G401.6 (cell line): ENCODE measurements around the gene STAMBP.
"Not testable (repeated sequence)": the region's sequence is repeated elsewhere in the genome, so short reads cannot be mapped to it uniquely, and the experiment has no call there.

Source experiments
- FAIRE-seq: peaks from 2 replicates; lab custom pipeline; 2012; peaks lifted over from hg19 to GRCh38; lab: Jason Lieb, UNC

The STAMBP gene

GRCh38 chr2:73828818-73829570 is at the start of gene STAMBP:
STAMBP (plus strand) TSS chr2:73828961; CDS start chr2:73830857, 1,896 bp downstream.
- peak; percentile 97 for FAIRE-seq

GRCh38 chr2:73779467-73780236 is 49.1 kb upstream of the STAMBP start, which contains the start of gene DUSP11:
DUSP11 (minus strand) TSS chr2:73780103; CDS start chr2:73779974, 129 bp downstream.
- peak; percentile 93 for FAIRE-seq

GRCh38 chr2:73780237-73780582 is 48.6 kb upstream of the STAMBP start:
- FAIRE-seq = no peak

GRCh38 chr2:73783402-73783801 is 45.4 kb upstream of the STAMBP start:
- peak; percentile 94 for FAIRE-seq

- FAIRE-seq = not testable (repeated sequence)
Observed at GRCh38 chr2:73783883-73784282, 44.9 kb upstream of the STAMBP start, which contains the start of gene C2orf78. C2orf78 (plus strand) TSS chr2:73784183; CDS start chr2:73784310, 127 bp downstream.

- FAIRE-seq = no peak
Observed at GRCh38 chr2:73811878-73812277, 16.9 kb upstream of the STAMBP start.

- FAIRE-seq = no peak
Observed at GRCh38 chr2:73812635-73813034, 16.1 kb upstream of the STAMBP start.

GRCh38 chr2:73818296-73818695 is 10.5 kb upstream of the STAMBP start:
- FAIRE-seq = no peak

GRCh38 chr2:73821227-73821626 is 7.5 kb upstream of the STAMBP start:
- no peak for FAIRE-seq

GRCh38 chr2:73821669-73822068 is 7.1 kb upstream of the STAMBP start:
- FAIRE-seq = no peak

- no peak for FAIRE-seq
Observed at GRCh38 chr2:73822276-73822675, 6.5 kb upstream of the STAMBP start.

- no peak for FAIRE-seq
Observed at GRCh38 chr2:73822991-73823390, 5.8 kb upstream of the STAMBP start.

- no peak for FAIRE-seq
Observed at GRCh38 chr2:73823416-73823815, 5.3 kb upstream of the STAMBP start.

- peak; percentile 96 for FAIRE-seq
Observed at GRCh38 chr2:73823916-73824523, 4.7 kb upstream of the STAMBP start.

- no peak for FAIRE-seq
Observed at GRCh38 chr2:73825408-73825807, 3.4 kb upstream of the STAMBP start.

GRCh38 chr2:73827018-73827417 is 1.7 kb upstream of the STAMBP start:
- FAIRE-seq = peak; percentile 87

- FAIRE-seq = no peak
Observed at GRCh38 chr2:73827660-73828388, 937 bp upstream of the STAMBP start.

GRCh38 chr2:73828389-73828817 is 358 bp upstream of the STAMBP start:
- no peak for FAIRE-seq

- no peak for FAIRE-seq
Observed at GRCh38 chr2:73830871-73831401, 2.2 kb downstream of the STAMBP start.

- no peak for FAIRE-seq
Observed at GRCh38 chr2:73832930-73833329, 4.2 kb downstream of the STAMBP start.

GRCh38 chr2:73836141-73836943 is 7.6 kb downstream of the STAMBP start:
- no peak for FAIRE-seq
